Vagina (tissue), 2 donors: ENCODE measurements around the gene SH3BGR.

Source experiments
- CTCF ChIP-seq, 3 experiments: fragments of 450-650 bp in 2 of 3; fragments of 200-600 bp in 1 of 3; sonication (generic) in 1 of 3; IDR thresholded peaks; one replicate each; pipeline ENCODE4 v1.5.1; 2017 to 2019; ENCODE audit warnings: antibody characterized with exemption in 3 of 3, mild to moderate bottlenecking in 2 of 3, moderate library complexity in 2 of 3
- POLR2A ChIP-seq, 2 donors: fragments of 450-650 bp; IDR thresholded peaks; one replicate each; pipeline ENCODE4 v1.6.1; 2017; ENCODE audit warnings: antibody characterized with exemption in 2 of 2, mild to moderate bottlenecking in 2 of 2, moderate library complexity in 2 of 2

- TF ChIP-seq CTCF (IDR thresholded peaks at IDR 0.05): no peak
- TF ChIP-seq POLR2A (IDR thresholded peaks at IDR 0.05): no peak
Observed at GRCh38 chr21:39481886-39482285, 30.1 kb downstream of the SH3BGR start.
